GM12878 (cell line): ENCODE measurements around the gene PMM2. TPM values are rescaled to one million over a fixed set of nuclear protein-coding genes. Genes with fewer than 3 reads are reported as not detected.

Source experiments
- ATAC-seq: fragments of 200-7000 bp; cut with Tn5 transposase; 3 replicates; pipeline ENCODE4 v1.9.1; 2020; ENCODE audit warnings: mild to moderate bottlenecking, moderate library complexity
- BruUV-seq: library from RNA; stranded (reverse); fragments of 400-500 nt; replicated peaks from 2 replicates; lab custom pipeline; 2021; lab: Mats Ljungman, UMichigan
- CTCF ChIA-PET: fragments of 300-600 bp; sonication (Branson Sonifier 250); formaldehyde crosslinking; extraction: SDS; loops from one replicate; lab custom pipeline; 2021; ENCODE audit warnings: inconsistent platforms; lab: Yijun Ruan, JAX
- POLR2A ChIA-PET: fragments of 350-600 bp; formaldehyde crosslinking; extraction: SDS; loops from one replicate; lab custom pipeline; 2021; ENCODE audit warnings: inconsistent platforms; lab: Charles Lee
- RAD21 ChIA-PET: fragments of 300-600 bp; sonication (Branson Sonifier 250); formaldehyde crosslinking; loops from one replicate; lab custom pipeline; 2023; ENCODE audit warnings: antibody characterized with exemption; ENCODE audit not compliant: unreplicated experiment; lab: Charles Lee
- SMC1A ChIA-PET: fragments of 300-600 bp; sonication (Branson Sonifier 250); formaldehyde crosslinking; loops from one replicate; lab custom pipeline; 2023; ENCODE audit not compliant: unreplicated experiment, uncharacterized antibody; lab: Charles Lee
- DNase-seq: peaks from one replicate; pipeline ENCODE4 v3.0.0-alpha.2; 2011; ENCODE audit warnings: low read depth, low spot score
- FAIRE-seq: peaks from 3 replicates; lab custom pipeline; 2011; peaks lifted over from hg19 to GRCh38; lab: Jason Lieb, UNC
- H2AFZ ChIP-seq: 2 replicates; pipeline ENCODE4 v1.6.0; 2011; ENCODE audit warnings: low read depth, low read length, control low read depth; ENCODE audit not compliant: control insufficient read depth
- H3K27ac ChIP-seq: 2 replicates; pipeline ENCODE4 v1.5.1; 2011; ENCODE audit warnings: control low read depth; ENCODE audit not compliant: control insufficient read depth, insufficient read depth
- H3K27me3 ChIP-seq, 2 experiments: replicated peaks in 1 of 2; 2 replicates each; pipeline versions ENCODE4 v1.6.0 to v1.6.1; 2011; ENCODE audit warnings: low read length in 1 of 2; ENCODE audit not compliant: control insufficient read depth in 2 of 2, insufficient read depth in 2 of 2
- H3K36me3 ChIP-seq, 2 experiments: 2 replicates each; pipeline ENCODE4 v1.5.1; 2011; ENCODE audit warnings: low read length in 1 of 2; ENCODE audit not compliant: control insufficient read depth in 2 of 2, insufficient read depth in 2 of 2
- H3K4me1 ChIP-seq: 2 replicates; pipeline ENCODE4 v1.6.1; 2011; ENCODE audit warnings: mild to moderate bottlenecking, low read length, moderate library complexity, mixed read lengths; ENCODE audit not compliant: control insufficient read depth, insufficient read depth
- H3K4me2 ChIP-seq: 2 replicates; pipeline ENCODE4 v1.6.0; 2011; ENCODE audit warnings: control low read depth; ENCODE audit not compliant: control insufficient read depth, insufficient read depth
- H3K4me3 ChIP-seq: fragments of 200-600 bp; sonication (generic); 2 replicates; pipeline ENCODE4 v1.5.1; 2016
- H3K79me2 ChIP-seq: 2 replicates; pipeline ENCODE4 v1.6.0; 2011; ENCODE audit warnings: low read length; ENCODE audit not compliant: control insufficient read depth, insufficient read depth
- H3K9ac ChIP-seq: 2 replicates; pipeline ENCODE4 v1.8.0; 2011; ENCODE audit warnings: low read length, control low read depth, mixed read lengths; ENCODE audit not compliant: control insufficient read depth, insufficient read depth
- H3K9me3 ChIP-seq: replicated peaks from 3 replicates; pipeline ENCODE4 v1.5.1; 2011; ENCODE audit warnings: mild to moderate bottlenecking, low read length; ENCODE audit not compliant: control insufficient read depth, insufficient read depth
- H4K20me1 ChIP-seq: 2 replicates; pipeline ENCODE4 v1.6.0; 2011; ENCODE audit not compliant: control insufficient read depth, insufficient read depth
- BHLHE40 ChIP-seq, 2 experiments: fragments of 450-650 bp in 1 of 2; IDR thresholded peaks; 2 replicates each; pipeline ENCODE4 v1.6.1; 2011 to 2017; ENCODE audit warnings: low read depth in 2 of 2, borderline replicate concordance in 1 of 2, improper control_type of control experiment in 1 of 2, low read length in 1 of 2, mild to moderate bottlenecking in 1 of 2
- MXI1 ChIP-seq: fragments of 150-350 bp; IDR thresholded peaks from 2 replicates; pipeline ENCODE4 v1.6.1; 2011; ENCODE audit warnings: low read depth, mild to moderate bottlenecking, inconsistent platforms, low read length, improper control_type of control experiment
- PBX3 ChIP-seq: IDR thresholded peaks from 2 replicates; pipeline ENCODE4 v1.6.1; 2011; ENCODE audit warnings: mild to moderate bottlenecking, low read depth, low read length, moderate library complexity; ENCODE audit not compliant: insufficient replicate concordance
- POLR2A ChIP-seq: IDR thresholded peaks from 2 replicates; pipeline ENCODE4 v1.6.1; 2011; ENCODE audit warnings: low read depth, mild to moderate bottlenecking, low read length
- POU2F2 ChIP-seq: IDR thresholded peaks from 3 replicates; pipeline ENCODE4 v1.6.1; 2011; ENCODE audit warnings: low read depth, mild to moderate bottlenecking, low read length, borderline replicate concordance
- RB1 ChIP-seq: fragments of 450-650 bp; formaldehyde crosslinking; IDR thresholded peaks from 2 replicates; pipeline ENCODE4 v1.6.1; 2017; ENCODE audit warnings: mild to moderate bottlenecking, borderline replicate concordance
- SREBF2 ChIP-seq: IDR thresholded peaks from 2 replicates; pipeline ENCODE4 v1.6.1; 2012; ENCODE audit warnings: mild to moderate bottlenecking, low read length
- ZNF207 ChIP-seq: fragments of 450-650 bp; IDR thresholded peaks from 2 replicates; pipeline ENCODE4 v1.6.1; 2014; ENCODE audit warnings: antibody characterized with exemption, mild to moderate bottlenecking, borderline replicate concordance
- WGBS: methylation state at CpG from one replicate; pipeline ENCODE4 v1.1.6; 2016; ENCODE audit warnings: low lambda C conversion rate; ENCODE audit not compliant: insufficient replicate concordance, insufficient coverage; ENCODE audit errors: missing lambda C conversion rate; 5-methylcytosine and 5-hydroxymethylcytosine counted together
- in situ Hi-C: fragments of 300-500 bp; cut with MboI; formaldehyde crosslinking; loops from 9 replicates; pipeline ENCODE4 v1.14.3; 2018; ENCODE audit warnings: mixed read lengths
- intact Hi-C: fragments of 100-400 bp; cut with micrococcal nuclease; formaldehyde crosslinking; loops from one replicate; pipeline ENCODE4 v1.14.2; 2022; ENCODE audit not compliant: unreplicated experiment
- polyA plus RNA-seq, 11 experiments: library from polyadenylated mRNA; depleted of rRNA in 4 of 11; unstranded in 6 of 11; stranded (reverse) in 5 of 11; fragments of >200 nt; fragmentation: Nextera tagmentation in 4 of 11; fragmentation: Illumina TruSeq in 1 of 11; extraction: Ambion mirVana in 4 of 11; extraction: Trizol in 1 of 11; gene quantifications; 1 replicate in 1 of 11; 2 replicates in 10 of 11; pipeline versions ENCODE4 v1.2.1 to v1.2.3, GENCODE V29; 2011 to 2016; ENCODE audit warnings: inconsistent platforms in 2 of 11, missing spikeins in 2 of 11, low read depth in 1 of 11
- total RNA-seq, 4 experiments: library from RNA; depleted of rRNA in 3 of 4; stranded (reverse); fragments of >200 nt in 3 of 4; fragmentation: Illumina TruSeq in 1 of 4; extraction: Trizol in 1 of 4; gene quantifications; 2 replicates each; pipeline versions ENCODE4 v1.2.1 to v1.2.3, GENCODE V29; 2013 to 2021
- TF ChIP-seq, protein P1 (sequence below): fragments of 450-650 bp; IDR thresholded peaks from 2 replicates; pipeline ENCODE4 v1.6.1; 2018; ENCODE audit warnings: mild to moderate bottlenecking, low read depth, moderate library complexity; ENCODE audit not compliant: partially characterized antibody

The PMM2 gene
- total and polyA plus RNA-seq, 10 of the 15 experiments (the other 5 are each of a cell fraction or from before 2014, with no cell fraction given), result 22.6 to 69.4 (median 52.3) TPM

DNA sequence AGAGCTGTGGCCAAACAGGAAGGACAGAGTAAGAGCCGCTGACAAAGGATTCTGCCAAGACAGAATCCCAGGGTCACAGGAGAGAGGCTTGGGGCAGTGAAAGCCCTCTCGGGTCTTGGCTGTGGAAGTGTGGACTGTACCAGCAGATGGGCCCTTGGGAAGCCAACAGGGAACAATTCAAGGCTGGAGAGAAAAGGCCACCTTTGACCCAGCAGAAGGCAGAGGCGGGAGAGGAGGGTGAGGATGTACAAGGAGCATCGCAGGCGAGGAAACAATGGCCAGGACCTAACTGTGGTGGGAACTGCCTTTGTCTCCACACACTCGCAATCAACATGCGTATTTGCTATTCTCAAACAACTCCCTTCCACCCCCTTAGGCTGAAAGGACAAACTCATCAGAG is 55.5 kb downstream of the PMM2 start:
- Histone ChIP-seq H4K20me1 (no peaks in the 10 kb centered on the region; the same call in 1 of the 2 replicates), H3K79me2 (no peaks in the 10 kb centered on the region), H3K4me3 (no peak overlapping the region), H3K36me3 (peaks cover 33 to 63% of the 10 kb centered on the region in 2 experiments), H3K4me2 (no peak overlapping the region), H3K27ac (no peak overlapping the region), H2AFZ (no peak overlapping the region), H3K4me1 (no peaks in the 10 kb centered on the region; the same call in 1 of the 2 replicates), H3K9me3 (no peaks in the 10 kb centered on the region), H3K27me3 (no peaks in the 10 kb centered on the region), H3K9ac (no peak overlapping the region)
- TF ChIP-seq POLR2A (peak; percentile 63), SREBF2 (no peak), MXI1 (no peak), ZNF207 (no peak)
- FAIRE-seq (no peak), ATAC-seq (no peak), DNase-seq (no peak)
- POLR2A ChIA-PET, result interaction anchor here (1.2 kb wide), 1 partner anchor 10 kb away, joined by 3 read pairs; no protein-coding TSS in a partner anchor
- intact Hi-C loops (no loop called here), in situ Hi-C loops (no loop called here)
- WGBS, result 95% methylated on average over 7 of the region's 7 CpGs
- RAD21 ChIA-PET, result no interaction called here
- SMC1A ChIA-PET, result interaction anchor here (0.6 to 1.0 kb wide), 3 partner anchors 18 to 189 kb away, joined by 3 read pairs; no protein-coding TSS in a partner anchor
- CTCF ChIA-PET, result no interaction called here
- TSS peak; percentile 23 for BruUV-seq

DNA sequence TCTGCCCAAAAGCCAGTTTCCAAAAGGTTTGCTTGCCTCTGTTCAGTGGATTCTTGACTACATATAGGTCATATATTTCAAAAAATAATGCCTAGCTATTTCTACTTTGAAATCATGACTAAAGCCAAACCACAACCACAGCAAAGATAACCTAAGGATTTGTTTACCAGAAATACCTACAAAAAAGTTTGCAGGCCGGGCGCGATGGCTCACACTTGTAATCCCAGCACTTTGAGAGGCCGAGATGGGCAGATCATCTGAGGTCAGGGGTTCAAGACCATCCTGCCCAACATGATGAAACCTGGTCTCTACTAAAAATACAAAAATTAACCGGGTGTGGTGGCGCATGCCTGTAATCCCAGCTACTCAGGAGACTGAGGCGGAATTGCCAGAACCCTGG is 56.0 kb downstream of the PMM2 start:
- no TSS peak for BruUV-seq
- H4K20me1 ChIP-seq, result no peaks in the 10 kb centered on the region; the same call in 1 of the 2 replicates
- peaks cover 35 to 63% of the 10 kb centered on the region in 2 experiments for H3K36me3 ChIP-seq
- no peak overlapping the region for H3K4me2 ChIP-seq
- no peaks in the 10 kb centered on the region for H3K79me2 ChIP-seq
- in situ Hi-C loops, result no loop called here
- ChIA-PET SMC1A (interaction anchor here (0.6 to 1.0 kb wide), 2 partner anchors 17 to 190 kb away, joined by 3 read pairs; no protein-coding TSS in a partner anchor), POLR2A (interaction anchor here (1.2 kb wide), 1 partner anchor 10 kb away, joined by 3 read pairs; no protein-coding TSS in a partner anchor), CTCF (no interaction called here), RAD21 (no interaction called here)
- no peak overlapping the region for H3K9ac ChIP-seq
- no peak for ATAC-seq
- no peaks in the 10 kb centered on the region; the same call in 1 of the 2 replicates for H3K4me1 ChIP-seq
- H3K27ac ChIP-seq, result no peak overlapping the region
- H2AFZ ChIP-seq, result no peak overlapping the region
- H3K9me3 ChIP-seq, result no peaks in the 10 kb centered on the region
- intact Hi-C loops, result no loop called here
- DNase-seq, result no peak
- WGBS, result 87% methylated on average over 7 of the region's 7 CpGs
- no peaks in the 10 kb centered on the region for H3K27me3 ChIP-seq
- FAIRE-seq, result no peak
- H3K4me3 ChIP-seq, result no peak overlapping the region
- TF ChIP-seq, protein P1, sequence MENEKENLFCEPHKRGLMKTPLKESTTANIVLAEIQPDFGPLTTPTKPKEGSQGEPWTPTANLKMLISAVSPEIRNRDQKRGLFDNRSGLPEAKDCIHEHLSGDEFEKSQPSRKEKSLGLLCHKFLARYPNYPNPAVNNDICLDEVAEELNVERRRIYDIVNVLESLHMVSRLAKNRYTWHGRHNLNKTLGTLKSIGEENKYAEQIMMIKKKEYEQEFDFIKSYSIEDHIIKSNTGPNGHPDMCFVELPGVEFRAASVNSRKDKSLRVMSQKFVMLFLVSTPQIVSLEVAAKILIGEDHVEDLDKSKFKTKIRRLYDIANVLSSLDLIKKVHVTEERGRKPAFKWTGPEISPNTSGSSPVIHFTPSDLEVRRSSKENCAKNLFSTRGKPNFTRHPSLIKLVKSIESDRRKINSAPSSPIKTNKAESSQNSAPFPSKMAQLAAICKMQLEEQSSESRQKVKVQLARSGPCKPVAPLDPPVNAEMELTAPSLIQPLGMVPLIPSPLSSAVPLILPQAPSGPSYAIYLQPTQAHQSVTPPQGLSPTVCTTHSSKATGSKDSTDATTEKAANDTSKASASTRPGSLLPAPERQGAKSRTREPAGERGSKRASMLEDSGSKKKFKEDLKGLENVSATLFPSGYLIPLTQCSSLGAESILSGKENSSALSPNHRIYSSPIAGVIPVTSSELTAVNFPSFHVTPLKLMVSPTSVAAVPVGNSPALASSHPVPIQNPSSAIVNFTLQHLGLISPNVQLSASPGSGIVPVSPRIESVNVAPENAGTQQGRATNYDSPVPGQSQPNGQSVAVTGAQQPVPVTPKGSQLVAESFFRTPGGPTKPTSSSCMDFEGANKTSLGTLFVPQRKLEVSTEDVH, result no peak
- TF ChIP-seq RB1 (no peak), PBX3 (no peak), POU2F2 (no peak), BHLHE40 (IDR thresholded peaks at IDR 0.05; ENCODE audit: borderline replicate concordance in 1 of 2, low read depth in 2 of 2, low read length in 1 of 2) (no peak)
